Mesenchymal stem cell (in vitro differentiated cells and primary cell): ENCODE results near the gene USP17L18.
"Not testable (repeated sequence)": the region's sequence is repeated elsewhere in the genome, so short reads cannot be mapped to it uniquely, and the experiment has no call there.

Experiments used
- DNase-seq: peaks from one replicate; pipeline ENCODE4 v3.0.0-alpha.2; 2013
- H2AFZ ChIP-seq: one replicate; pipeline ENCODE4 v1.6.1; 2013; ENCODE audit warnings: low read depth, mild to moderate bottlenecking, control low read depth, inconsistent platforms, low read length, moderate library complexity
- H2AK5ac ChIP-seq: 2 replicates; pipeline ENCODE4 v1.6.1; 2013; ENCODE audit warnings: low read length, moderate library complexity, mild to moderate bottlenecking, inconsistent platforms; ENCODE audit not compliant: severe bottlenecking
- H2BK120ac ChIP-seq: one replicate; pipeline ENCODE4 v1.6.1; 2013; ENCODE audit warnings: low read depth, mild to moderate bottlenecking, inconsistent platforms, low read length, moderate library complexity
- H2BK12ac ChIP-seq, 2 experiments: one replicate each; pipeline ENCODE4 v1.6.1; 2013; ENCODE audit warnings: inconsistent platforms in 2 of 2, low read length in 2 of 2, mild to moderate bottlenecking in 2 of 2, moderate library complexity in 2 of 2, control low read depth in 1 of 2
- H2BK15ac ChIP-seq: one replicate; pipeline ENCODE4 v1.6.1; 2013; ENCODE audit warnings: mild to moderate bottlenecking, low read depth, inconsistent platforms; ENCODE audit not compliant: poor library complexity, severe bottlenecking
- H2BK5ac ChIP-seq: 2 replicates; pipeline ENCODE4 v1.6.1; 2013; ENCODE audit warnings: low read depth, mild to moderate bottlenecking, low read length, control low read depth, inconsistent platforms; ENCODE audit not compliant: poor library complexity, severe bottlenecking
- H3K14ac ChIP-seq, 2 experiments: one replicate each; pipeline ENCODE4 v1.6.1; 2013; ENCODE audit warnings: inconsistent platforms in 2 of 2, low read length in 2 of 2, control low read depth in 1 of 2, mild to moderate bottlenecking in 1 of 2, moderate library complexity in 1 of 2
- H3K18ac ChIP-seq, 2 experiments: one replicate each; pipeline ENCODE4 v1.6.1; 2013; ENCODE audit warnings: inconsistent platforms in 2 of 2, low read length in 2 of 2, control low read depth in 1 of 2, low read depth in 1 of 2, mild to moderate bottlenecking in 1 of 2
- H3K23ac ChIP-seq, 2 experiments: one replicate each; pipeline ENCODE4 v1.6.1; 2013; ENCODE audit warnings: inconsistent platforms in 2 of 2, low read length in 2 of 2, mild to moderate bottlenecking in 2 of 2, moderate library complexity in 2 of 2, control low read depth in 1 of 2
- H3K27ac ChIP-seq: 2 replicates; pipeline ENCODE4 v1.5.1; 2013; ENCODE audit warnings: mild to moderate bottlenecking, moderate library complexity, low read length, control low read depth, inconsistent platforms; ENCODE audit not compliant: poor library complexity, severe bottlenecking
- H3K27me3 ChIP-seq, 2 experiments: 2 replicates each; pipeline versions ENCODE4 v1.6.1 to v1.7.0; 2013; ENCODE audit warnings: low read length in 2 of 2, mild to moderate bottlenecking in 2 of 2, moderate library complexity in 2 of 2, control low read depth in 1 of 2, inconsistent platforms in 1 of 2; ENCODE audit not compliant: control insufficient read depth in 1 of 2, insufficient read depth in 1 of 2
- H3K36me3 ChIP-seq, 2 experiments: 2 replicates each; pipeline versions ENCODE4 v1.6.1 to v1.7.0; 2013; ENCODE audit warnings: low read length in 2 of 2, control low read depth in 1 of 2, inconsistent platforms in 1 of 2, low read depth in 1 of 2, mild to moderate bottlenecking in 1 of 2; ENCODE audit not compliant: insufficient read depth in 2 of 2, control insufficient read depth in 1 of 2
- H3K4ac ChIP-seq, 2 experiments: one replicate each; pipeline ENCODE4 v1.6.1; 2013; ENCODE audit warnings: inconsistent platforms in 2 of 2, low read length in 2 of 2, mild to moderate bottlenecking in 2 of 2, moderate library complexity in 2 of 2, control low read depth in 1 of 2, low read depth in 1 of 2
- H3K4me1 ChIP-seq: 2 replicates; pipeline ENCODE4 v1.6.1; 2013; ENCODE audit warnings: low read depth, low read length, control low read depth; ENCODE audit not compliant: control insufficient read depth, insufficient read depth
- H3K4me2 ChIP-seq: 2 replicates; pipeline ENCODE4 v1.6.1; 2013; ENCODE audit warnings: low read length, mild to moderate bottlenecking, inconsistent platforms; ENCODE audit not compliant: poor library complexity, severe bottlenecking
- H3K4me3 ChIP-seq, 2 experiments: 2 replicates each; pipeline versions ENCODE4 v1.5.1 to v1.7.0; 2013; ENCODE audit warnings: low read length in 2 of 2, mild to moderate bottlenecking in 2 of 2, control low read depth in 1 of 2, low read depth in 1 of 2; ENCODE audit not compliant: insufficient read depth in 1 of 2
- H3K79me1 ChIP-seq: replicated peaks from 2 replicates; pipeline ENCODE4 v1.6.1; 2013; ENCODE audit warnings: mild to moderate bottlenecking, control low read depth, low read length, inconsistent platforms; ENCODE audit not compliant: poor library complexity, severe bottlenecking
- H3K9ac ChIP-seq: 2 replicates; pipeline ENCODE4 v1.7.0; 2013; ENCODE audit warnings: mild to moderate bottlenecking, low read length, moderate library complexity
- H3K9me3 ChIP-seq: 2 replicates; pipeline ENCODE4 v1.7.0; 2013; ENCODE audit warnings: mild to moderate bottlenecking, low read length; ENCODE audit not compliant: control insufficient read depth
- H4K8ac ChIP-seq: one replicate; pipeline ENCODE4 v1.6.1; 2013; ENCODE audit warnings: inconsistent platforms, mild to moderate bottlenecking, low read length, moderate library complexity
- H4K91ac ChIP-seq: one replicate; pipeline ENCODE4 v1.6.1; 2013; ENCODE audit warnings: mild to moderate bottlenecking, low read length, inconsistent platforms
- WGBS: methylation state at CpG from one replicate; pipeline ENCODE4 v1.1.7; 2013; ENCODE audit warnings: mixed read lengths; 5-methylcytosine and 5-hydroxymethylcytosine counted together

Gene USP17L18

GRCh38 chr4:9262572-9262971, 14.1 kb downstream of the USP17L18 start, which contains the start of gene USP17L21:
Gene USP17L21 (plus strand): TSS chr4:9262872. CDS start chr4:9262872, 0 bp downstream.
- not testable (repeated sequence) for H2BK5ac ChIP-seq, H2AFZ ChIP-seq, H3K9ac ChIP-seq, H3K14ac ChIP-seq, H4K8ac ChIP-seq, H3K79me1 ChIP-seq, H3K27me3 ChIP-seq, H2BK120ac ChIP-seq, H4K91ac ChIP-seq, H2BK15ac ChIP-seq, H3K4ac ChIP-seq, H3K9me3 ChIP-seq, H3K4me1 ChIP-seq, H3K4me2 ChIP-seq, H2BK12ac ChIP-seq, DNase-seq, H3K18ac ChIP-seq, H3K36me3 ChIP-seq, H3K4me3 ChIP-seq, H3K27ac ChIP-seq, H2AK5ac ChIP-seq, H3K23ac ChIP-seq
- WGBS, result no CpG with 5 or more reads among the region's 13 CpGs

DNA sequence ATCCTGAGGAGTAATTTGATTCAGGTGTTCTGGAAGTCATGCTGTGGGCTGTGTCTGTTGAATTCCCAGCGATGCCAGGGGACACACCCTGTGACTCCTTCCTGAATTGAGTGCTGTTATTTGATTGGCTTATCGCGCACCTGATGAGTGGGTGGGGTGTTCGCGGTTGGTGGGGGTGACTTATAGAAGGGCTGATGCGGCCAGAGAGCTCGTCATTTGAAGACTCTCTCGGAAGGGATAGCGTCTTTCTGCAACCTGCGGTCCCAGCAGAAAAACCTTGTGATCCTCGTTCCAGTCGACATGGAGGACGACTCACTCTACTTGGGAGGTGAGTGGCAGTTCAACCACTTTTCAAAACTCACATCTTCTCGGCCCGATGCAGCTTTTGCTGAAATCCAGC, 18.9 kb downstream of the USP17L18 start, which contains the start of gene USP17L22:
Gene USP17L22, plus strand, starts transcription at position 301 of the 400 bp plus-strand sequence. Its CDS starts 0 bp downstream, at position 301.
- H2BK5ac ChIP-seq, H3K27me3 ChIP-seq, H2AFZ ChIP-seq, H2BK12ac ChIP-seq, H2AK5ac ChIP-seq, H3K4me1 ChIP-seq, H3K4me2 ChIP-seq, DNase-seq, H3K18ac ChIP-seq, H3K4me3 ChIP-seq, H3K14ac ChIP-seq, H3K4ac ChIP-seq, H3K36me3 ChIP-seq, H2BK15ac ChIP-seq, H4K8ac ChIP-seq, H2BK120ac ChIP-seq, H4K91ac ChIP-seq, H3K79me1 ChIP-seq, H3K9me3 ChIP-seq, H3K9ac ChIP-seq, H3K23ac ChIP-seq, H3K27ac ChIP-seq: not testable (repeated sequence)
- WGBS, result no CpG with 5 or more reads among the region's 15 CpGs

- 90% methylated on average over 5 of the region's 10 CpGs for WGBS
- H2BK120ac ChIP-seq, result not testable (repeated sequence)
These were observed 23.3 kb downstream of the USP17L18 start for GRCh38 chr4:9271719-9272118.

More at GRCh38 chr4:9271719-9272118, 23.3 kb downstream of the USP17L18 start:
- H3K4me2 ChIP-seq, H3K9ac ChIP-seq, H3K14ac ChIP-seq, H2BK15ac ChIP-seq, H2BK5ac ChIP-seq, H2AK5ac ChIP-seq, H3K79me1 ChIP-seq, H2AFZ ChIP-seq, H3K27me3 ChIP-seq, H3K4me1 ChIP-seq, H2BK12ac ChIP-seq, H3K4me3 ChIP-seq, H3K36me3 ChIP-seq, H3K18ac ChIP-seq, DNase-seq, H3K23ac ChIP-seq, H3K4ac ChIP-seq, H3K9me3 ChIP-seq, H4K8ac ChIP-seq, H3K27ac ChIP-seq: not testable (repeated sequence)
- peak overlapping the region; percentile 64 for H4K91ac ChIP-seq
